CD4-positive, alpha-beta T cell treated with Interleukin-21 for 1 hour (primary cell): ENCODE measurements around the gene ERC1.

Experiments
- DNase-seq: peaks from one replicate; pipeline ENCODE4 v3.0.0-alpha.2; 2020

ERC1 gene

DNA sequence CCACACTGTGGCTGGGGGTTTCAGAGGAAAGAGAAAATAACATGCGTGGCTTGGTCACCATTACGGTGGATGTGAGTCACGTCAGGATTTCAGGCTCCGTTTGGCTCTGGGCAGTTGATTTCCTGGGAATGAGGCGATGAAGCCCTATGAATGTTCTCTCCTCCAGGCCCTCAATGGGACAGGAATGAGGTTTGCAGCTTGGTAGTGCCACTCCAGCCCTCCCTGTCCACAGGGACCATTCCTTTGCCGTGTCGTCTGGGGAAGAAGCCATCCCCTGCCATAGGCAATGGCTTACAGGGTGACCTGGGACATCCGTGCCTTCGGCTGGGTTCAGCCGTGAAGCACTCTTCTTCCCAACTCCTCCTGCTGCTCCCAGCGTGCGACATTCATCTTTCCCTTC, 508.3 kb downstream of the ERC1 start:
- DNase-seq: no peak

DNA sequence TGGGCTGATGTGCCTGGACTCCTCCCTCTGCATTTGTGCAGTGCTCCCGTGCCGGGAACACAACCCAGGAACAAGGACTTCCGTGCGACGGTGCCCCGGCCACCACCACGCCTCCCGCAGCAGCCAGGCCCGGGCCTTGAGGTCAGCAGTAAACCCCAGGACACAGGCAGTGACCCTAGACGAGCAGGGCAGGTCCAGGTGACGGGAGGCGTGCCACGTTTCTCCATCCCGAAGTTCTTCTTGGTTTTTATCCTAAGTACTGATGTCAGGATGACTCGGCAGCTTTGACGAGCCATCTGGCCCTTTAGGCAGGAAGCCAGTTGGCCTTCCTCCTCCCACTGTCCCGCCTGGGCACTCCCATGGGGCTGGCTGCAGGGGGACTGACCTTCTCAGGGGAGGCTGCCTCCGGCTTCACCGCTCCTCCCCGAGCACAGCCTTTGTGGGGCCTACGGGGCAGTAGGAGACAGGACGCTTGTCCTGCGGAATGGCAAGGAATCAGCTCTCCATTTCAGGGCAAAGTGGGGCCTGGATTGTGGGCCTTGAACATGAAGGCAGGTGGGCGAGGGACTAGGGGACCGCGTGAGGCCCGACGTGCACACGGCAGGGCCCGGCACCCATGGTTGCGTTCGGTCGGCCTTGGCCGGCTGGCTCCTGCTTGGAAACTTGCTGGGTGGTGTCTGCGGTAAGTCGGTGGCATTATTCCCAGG, 509.2 kb downstream of the ERC1 start:
- DNase-seq: no peak

DNA sequence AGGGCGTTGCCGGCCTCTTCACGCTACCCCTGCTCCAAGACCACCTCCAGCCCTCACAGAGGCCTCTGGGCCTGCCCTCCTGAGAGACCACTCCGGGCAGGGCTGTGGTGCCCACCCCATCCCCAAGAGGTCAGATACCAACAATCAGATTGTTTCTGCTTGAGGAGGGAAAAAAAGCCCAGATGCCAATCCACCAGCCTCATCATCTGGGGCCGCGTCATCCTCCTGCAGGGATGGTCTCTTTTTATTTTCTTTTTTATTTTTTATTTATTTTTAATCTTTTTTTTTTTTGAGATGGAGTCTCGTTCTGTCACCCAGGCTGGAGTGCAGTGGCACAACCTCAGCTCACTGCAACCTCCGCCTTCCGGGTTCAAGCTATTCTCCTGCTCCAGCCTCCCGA, 510.0 kb downstream of the ERC1 start:
- no peak for DNase-seq

DNA sequence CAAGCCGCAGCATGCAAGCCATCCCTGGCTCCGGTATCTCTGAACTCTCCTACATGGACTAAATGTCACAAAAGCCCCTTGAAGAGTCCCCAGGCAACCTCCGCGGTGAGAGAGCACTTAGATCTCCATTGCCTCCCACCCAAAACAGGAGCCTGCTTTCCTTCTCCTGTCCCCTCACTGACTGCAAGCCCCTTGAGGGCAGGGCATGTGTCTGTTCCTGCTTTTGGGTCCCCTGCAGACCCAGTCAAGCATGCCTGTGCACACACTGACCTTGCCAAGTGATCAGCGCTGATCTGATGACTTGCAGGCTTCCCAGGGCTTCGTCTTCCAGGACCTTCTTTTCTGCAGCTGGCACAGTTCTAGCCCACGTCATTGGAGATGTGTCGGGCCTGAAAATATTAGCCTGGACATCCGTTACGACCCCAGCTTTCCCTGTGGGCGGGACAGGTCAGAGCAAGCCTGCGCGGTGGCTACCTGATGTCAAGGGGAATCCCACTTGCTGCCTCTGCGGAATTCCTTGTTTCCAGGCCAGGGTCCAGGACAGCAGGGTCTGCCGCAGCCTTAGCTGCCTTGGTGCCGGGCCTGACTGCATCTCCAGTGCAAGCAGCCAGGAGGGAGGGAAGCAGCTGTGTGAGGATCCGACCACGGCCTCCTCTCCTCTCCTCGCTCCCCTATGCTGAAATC, 510.8 kb downstream of the ERC1 start:
- DNase-seq: no peak

DNA sequence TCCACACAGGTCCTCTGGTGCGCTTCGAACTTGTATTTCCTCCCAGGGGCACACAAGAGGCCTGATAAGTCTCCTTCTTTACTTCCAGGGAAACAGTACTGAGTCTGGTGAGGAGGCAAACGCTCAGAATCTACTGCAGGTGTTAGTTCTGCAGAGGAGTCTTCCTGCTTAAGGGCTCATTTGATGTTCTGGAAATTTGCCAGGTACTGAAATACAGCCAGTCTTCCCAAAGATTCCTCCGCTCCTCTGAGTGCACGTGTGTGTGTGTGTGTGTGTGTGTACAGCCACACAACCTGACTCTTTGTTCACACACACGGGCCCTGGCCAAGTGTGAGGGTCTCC, 511.3 kb downstream of the ERC1 start:
- DNase-seq: no peak

DNA sequence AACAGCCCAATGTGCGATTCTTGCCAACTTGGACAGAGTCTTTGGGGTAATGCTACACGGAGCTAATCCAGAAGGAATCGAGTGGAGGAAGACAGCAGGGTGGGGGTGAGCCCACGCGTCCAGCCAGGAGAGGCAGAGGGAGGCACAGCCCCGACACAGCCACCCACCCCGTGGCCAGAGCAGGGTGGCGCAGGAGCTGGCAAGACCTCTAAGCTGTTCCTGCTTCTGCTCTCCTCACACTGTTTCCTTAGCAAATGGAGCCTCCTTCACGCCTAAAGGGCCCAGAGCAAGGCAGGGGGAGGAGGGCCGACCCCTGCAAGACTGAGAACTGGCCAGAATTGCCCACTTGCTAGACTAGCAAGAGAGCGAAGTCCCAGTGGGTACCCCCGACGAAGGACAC, 511.8 kb downstream of the ERC1 start:
- DNase-seq: no peak

DNA sequence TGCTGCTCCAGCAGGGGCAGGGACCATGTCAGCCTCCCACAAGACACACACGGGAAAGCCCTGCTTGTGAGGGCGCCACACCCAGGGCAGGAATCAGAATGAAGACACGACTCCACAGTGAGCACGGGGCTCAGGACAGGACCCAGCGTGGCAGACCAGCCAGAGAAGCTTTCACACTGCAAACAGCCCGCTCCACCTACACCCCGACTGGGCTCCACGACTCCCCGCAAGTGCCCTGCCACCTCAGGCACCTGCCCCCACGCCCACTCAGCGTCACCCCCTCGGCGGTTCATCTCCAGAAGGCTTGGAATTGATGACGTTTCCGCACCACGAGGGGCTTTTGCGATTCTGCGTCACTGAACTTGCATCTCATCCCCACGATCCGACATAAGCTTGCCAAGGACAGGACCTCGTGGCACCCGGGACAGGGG, 512.3 kb downstream of the ERC1 start:
- DNase-seq: no peak

DNA sequence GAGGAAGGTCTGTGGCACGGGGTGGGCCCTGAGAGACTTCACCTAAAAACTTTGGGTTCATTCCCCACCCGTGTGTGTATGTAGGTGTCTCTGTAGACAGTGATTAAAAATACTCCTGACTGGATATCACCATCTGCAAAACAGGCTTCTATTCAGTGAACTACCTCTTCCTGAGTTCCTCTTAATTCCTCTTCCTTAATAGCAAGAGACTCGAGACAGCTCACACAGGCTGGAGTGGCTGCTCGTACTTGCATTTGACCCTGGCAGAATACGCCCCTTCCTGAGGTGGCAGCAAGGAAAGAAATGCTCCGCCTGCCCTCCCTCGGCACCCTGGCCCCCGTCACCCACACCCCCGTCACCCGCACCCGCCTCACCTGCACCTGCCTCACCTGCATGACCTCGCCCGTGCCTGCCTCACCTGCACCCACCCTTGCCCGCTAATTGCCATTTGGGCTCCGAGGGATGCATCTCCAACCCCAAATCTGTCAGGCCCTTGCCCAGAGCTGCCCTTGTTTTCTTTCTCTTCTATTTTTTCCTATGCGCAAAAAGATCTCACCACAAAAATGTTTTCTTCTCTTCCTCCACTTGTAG, 513.4 kb downstream of the ERC1 start:
- DNase-seq: no peak

DNA sequence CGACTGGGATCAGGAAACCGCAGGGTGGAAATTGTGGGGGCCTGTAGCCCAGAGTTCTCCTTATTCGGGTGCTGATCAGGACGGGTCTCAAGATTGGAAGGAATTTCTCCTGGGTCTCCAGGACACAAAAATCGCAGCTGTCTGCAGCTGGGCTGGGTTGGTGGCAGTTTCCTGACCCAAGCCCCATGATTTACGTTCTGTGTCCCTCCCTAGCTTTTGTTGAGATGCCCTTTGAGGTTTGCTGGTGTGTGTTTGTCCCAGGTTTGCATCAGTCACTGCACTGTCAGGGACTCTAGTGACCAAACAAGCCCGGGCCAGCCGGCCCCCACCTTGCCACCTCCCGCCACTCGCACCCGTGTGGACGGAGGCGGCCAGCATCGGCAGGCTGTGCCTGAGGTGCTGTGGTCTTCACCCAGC, 513.9 kb downstream of the ERC1 start:
- DNase-seq: no peak

DNA sequence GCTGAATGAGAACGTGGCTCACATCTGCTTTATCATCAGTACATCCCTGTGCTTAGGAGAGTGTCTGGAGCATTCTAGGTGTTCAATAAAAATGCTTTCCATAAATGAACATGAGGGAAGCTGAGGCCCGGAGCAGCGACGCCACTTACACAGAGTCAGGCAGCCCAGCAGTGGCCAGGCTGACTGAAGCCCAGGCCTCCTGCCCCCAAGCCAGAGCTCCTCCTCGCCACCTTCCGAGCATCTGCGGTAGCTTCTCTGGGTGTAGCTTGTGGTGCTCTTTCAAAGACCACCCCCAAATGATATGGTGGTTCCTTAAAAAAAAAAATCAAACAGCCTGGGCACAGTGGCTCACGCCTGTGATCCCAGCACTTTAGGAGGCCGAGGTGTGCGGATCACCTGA, 514.6 kb downstream of the ERC1 start:
- no peak for DNase-seq

DNA sequence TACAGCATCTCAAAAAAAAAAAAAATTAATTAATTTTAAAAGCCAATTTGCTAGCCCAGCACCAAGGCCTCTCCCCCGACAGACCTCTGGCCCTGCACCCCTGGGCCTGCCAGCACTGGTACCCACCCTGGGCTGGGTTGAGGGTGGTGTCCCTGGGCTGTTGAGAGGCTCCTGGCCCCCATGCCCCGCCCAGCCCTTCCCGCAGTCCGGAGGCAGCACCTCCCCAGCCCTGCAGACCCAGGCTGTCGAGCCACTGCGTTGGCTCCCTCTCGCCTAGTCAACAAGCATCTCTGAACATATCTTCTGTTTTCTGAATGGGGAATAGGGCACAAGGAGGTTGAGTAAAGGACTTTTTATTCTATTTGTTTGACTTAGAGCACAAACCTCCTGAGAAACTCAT, 516.3 kb downstream of the ERC1 start:
- DNase-seq: no peak

DNA sequence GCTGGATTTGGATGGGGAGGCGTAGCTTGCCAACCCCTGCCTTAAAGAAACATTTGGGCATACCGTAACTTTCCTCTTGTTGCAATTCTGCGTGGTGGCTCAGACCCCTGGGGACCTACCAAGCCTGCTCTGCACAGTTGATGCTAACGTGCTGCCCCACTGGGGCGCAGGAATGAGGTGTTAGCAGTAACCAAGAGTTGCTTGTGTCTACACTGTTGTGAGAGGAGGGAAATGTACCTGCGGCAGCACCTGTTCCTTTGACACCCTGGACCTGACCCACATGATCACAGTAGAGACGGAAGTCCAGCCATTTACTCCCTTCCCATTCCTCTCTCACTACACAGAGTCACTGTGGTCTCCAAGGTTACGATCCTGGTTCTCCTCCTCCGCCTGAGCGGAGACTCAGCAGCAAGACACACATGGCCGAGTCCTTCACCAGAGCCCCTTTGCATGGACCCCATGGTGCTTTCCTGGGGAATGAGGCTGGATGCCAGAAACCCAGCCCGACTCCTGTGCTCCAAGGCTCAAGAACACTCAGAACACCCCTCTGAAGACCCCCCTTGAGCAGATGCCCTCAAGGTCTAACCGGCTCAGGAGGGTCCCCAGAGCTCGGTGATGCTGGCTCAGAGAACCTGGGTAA, 518.5 kb downstream of the ERC1 start:
- no peak for DNase-seq

DNA sequence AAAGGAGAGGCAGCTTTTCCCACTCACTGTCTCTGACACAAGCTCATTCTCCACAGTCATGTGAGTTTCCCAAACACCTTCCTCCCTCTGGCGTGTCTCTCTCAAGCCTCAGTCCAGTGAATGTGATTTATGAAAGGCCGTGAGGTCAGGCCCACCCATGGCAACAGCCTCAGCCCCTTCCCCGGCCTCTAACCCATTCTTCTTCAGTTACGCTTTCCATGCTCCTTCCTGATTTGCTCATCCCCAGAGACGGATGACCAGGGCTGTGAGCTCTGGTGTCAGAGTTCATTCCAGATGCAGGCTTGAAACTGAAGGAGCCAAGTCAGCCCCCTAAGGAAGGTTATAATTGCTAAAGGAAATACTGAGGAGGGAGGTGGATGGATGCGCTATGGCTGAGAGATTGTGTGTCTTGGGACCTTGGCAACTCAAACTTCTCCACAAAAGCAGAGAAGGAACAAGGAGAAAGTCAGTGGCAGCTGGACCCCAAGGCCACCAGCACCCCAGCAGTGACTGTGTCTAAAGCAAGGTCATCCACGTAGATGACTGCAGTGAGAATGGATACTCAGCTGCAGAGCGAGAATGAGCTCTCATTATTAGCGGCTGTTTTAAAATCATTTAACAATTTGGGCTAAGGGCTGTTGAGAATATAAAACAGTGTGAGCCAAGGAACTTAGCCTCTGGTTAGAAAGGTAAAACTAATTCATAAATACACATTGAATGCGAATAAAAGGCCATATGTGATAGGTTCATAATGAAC, 519.2 kb downstream of the ERC1 start:
- no peak for DNase-seq

DNA sequence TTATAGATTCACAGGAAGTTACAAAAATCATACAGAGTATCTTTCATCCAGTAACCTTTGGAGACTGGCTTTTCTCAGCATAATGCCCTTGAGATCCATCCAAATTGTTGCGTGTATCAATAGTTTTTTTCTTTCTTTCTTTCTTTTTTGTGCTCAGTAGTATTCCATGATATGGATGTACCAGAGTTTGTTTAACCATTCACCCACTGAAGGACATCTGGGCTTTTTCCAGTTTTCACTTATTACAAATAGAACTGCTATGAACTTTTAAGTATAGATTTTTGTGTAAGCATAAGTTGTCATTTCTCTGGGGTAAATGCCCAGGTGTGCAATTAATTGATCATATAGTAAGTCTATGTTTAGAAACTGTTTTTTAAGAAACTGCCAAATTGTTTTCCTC, 524.0 kb downstream of the ERC1 start:
- no peak for DNase-seq

DNA sequence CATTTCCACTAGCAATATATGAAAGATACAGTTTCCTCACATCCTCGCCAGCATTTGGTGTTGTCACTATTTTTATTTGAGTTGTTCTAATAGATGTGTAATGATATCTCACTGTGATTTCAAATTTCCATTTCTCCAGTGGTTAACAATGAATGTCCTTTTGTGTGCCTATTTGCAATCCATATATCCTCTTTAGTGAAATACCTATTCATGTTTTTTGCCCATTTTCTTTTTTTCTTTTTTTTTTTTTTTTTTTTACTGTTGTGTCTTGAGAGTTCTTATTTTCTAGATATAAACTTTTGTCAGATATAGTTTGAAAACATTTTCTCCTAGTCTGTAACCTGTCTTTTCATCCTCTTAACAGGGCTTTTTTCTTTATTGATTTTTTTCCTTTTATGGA, 524.4 kb downstream of the ERC1 start:
- DNase-seq: no peak

DNA sequence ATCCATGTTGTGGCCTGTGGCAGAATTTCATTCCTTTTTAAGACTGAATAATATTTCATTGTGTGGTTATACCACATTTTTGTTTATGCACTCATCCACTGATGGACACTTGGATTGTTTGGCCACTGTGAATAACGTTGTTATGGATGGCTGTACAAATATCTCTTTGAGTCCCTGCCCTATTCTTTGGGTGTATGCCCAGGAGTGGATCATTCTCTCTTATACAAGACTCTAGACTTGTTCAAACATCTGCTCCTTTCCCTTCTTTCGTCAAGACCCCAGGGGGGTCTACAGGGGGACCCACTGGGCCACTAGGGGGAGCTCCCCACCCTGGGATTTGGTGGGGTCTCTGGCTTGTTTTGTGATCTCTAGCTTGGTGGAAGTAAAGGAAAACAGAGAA, 526.0 kb downstream of the ERC1 start:
- DNase-seq: no peak

DNA sequence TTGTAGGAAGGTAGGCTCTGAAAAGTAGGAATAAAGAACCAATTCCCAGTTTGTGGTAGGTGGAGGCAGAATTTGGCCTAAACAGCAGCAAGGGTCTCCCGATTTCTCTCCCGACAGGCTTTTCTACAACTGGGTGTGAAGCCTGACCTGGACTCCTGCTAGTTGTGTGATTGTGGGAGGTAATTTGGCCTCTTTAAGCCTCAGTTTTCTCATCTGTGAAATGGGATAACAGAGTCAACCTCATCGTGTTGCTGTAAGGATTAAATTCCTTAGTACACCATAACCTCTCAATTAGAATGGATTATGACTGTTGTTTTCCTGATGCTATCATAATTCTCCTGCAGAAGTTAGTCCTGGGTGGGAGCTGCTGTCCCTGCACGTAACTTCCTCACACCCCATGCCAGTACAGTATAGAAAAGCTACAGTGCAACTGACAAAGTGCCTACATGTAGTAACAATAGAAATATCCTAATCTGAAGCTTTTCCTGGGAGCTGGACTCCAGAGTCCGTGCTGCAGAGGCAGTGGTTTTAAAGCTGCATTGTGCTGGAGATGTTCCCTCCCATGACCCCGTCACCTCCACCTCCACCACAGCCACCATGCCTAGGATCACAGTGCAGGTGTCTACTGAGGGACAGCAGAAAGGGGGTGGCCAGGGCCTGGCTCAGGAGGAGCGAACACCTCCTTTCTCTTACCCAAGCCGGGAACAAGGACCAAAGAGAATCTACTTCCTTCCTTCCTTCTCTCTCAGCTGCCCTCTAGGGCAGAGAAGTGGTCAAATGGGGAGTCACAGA, 526.9 kb downstream of the ERC1 start:
- no peak for DNase-seq

DNA sequence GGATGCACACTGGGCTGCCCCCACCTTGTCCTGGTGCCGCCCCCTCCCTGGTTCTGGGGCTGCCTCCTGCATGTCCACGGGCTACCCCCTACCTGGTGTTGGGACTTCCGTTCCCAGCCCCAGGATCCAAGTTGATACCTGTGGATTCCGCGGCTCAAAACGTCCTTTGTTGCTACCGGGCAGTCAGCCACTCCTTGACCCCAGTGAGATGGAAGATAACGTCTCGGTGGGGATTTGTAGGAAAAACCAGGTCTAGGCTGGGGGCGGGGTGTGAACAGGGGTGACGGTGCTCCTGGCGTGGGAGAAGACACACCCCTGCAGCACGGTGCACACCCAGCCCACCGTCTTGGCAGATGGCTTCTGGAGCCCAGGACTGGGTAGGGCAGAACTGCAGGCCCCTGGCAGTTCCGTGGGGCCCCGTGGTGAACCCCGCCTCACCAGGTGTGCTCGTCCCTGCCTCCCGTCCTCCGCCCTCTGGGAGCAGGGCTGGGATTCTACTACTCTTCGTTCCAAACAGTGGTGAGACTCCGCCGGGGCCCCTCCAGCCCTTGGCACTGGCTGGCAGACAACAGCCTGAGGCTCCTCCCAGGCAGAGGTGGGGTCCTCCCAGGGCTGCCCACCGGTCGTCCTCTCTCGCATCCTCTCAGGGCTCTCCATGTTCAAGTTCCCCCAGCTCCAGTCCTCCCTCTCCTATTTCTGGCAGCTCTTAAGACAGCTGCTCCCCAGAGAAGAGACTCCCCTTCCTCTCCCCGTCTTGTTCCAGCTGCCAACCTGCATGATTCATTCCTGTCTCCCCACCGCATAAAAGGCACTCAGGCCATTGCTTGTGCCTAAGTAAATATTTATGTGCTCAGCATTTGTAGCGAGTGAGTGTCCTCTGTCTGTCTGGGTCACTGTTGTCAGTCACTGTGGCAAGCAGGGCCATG, 527.8 kb downstream of the ERC1 start:
- no peak for DNase-seq

DNA sequence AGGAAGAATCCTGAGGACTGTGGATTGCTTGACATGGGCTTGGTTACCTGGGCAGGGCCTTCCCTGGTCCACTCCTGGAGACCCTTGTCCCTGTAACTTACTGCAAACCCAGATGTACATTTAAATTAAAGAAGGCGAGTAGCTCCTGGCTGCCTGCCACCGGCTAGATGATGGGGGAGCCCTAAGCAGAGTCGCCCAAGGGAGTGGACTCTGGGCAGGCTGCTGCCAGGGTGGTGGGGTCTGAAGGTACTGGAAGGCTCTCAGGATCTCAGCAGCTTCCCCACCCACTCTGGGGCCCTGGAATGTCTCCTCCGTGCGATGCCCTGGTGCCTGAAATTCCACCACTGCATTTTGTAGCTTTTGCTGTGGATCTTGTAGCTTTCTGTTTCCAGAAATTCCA, 528.6 kb downstream of the ERC1 start:
- no peak for DNase-seq

DNA sequence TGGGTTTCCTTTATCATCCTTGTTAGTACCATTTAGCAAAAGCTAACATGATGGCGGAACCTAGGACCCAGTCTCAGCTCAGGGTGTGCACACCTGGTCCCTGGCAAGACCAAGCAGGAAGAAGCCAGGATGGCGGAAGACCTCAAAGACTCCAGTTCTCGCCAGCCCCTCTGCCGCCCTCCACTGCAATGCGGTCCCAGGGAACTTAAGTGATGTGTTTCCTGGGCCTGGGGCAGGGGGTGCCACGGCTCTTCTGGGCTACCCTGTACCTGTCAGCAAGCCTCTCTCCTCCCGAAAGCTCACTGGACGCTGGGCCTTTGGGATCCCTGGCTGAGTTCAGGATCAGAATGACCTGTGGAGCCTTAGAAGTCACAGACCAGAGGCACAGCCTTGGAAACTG, 532.0 kb downstream of the ERC1 start:
- no peak for DNase-seq

DNA sequence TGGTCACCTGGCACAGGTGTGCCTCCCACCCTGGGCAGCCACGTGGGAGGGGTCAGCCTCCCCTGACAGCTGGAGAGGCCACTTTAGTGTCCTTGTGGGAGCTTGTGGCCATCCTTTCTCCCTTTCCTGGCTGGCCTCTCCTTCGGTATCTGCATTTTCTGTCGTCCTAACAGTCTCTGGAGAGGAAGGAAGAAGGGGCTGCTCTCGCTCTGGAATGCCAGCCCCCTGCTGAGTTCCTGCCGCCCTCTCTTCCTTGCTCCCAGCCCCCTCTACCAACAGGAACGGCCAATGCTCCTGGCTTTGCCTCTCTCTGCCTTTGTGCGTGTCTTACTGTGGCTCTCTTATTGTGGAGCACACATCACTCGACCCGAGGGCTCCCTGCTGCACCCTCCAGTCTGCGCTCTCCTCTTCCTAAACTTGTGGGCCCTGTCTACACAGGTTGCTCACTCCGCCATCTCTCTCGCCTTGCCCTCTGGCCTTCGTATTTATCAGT, 532.6 kb downstream of the ERC1 start:
- DNase-seq: no peak
